DOHH2 (cell line): Measurements from ENCODE around the gene ZNF865.

Source experiments
- EZH2phosphoT487 ChIP-seq: fragments of 200-600 bp; sonication (generic); IDR thresholded peaks from 2 replicates; pipeline ENCODE4 v1.6.1; 2017; ENCODE audit warnings: borderline replicate concordance, mild to moderate bottlenecking, antibody characterized with exemption, low read length, moderate library complexity, mixed read lengths
- TF ChIP-seq, protein P1 (sequence below): fragments of 200-600 bp; sonication (generic); IDR thresholded peaks from one replicate; pipeline ENCODE4 v1.5.1; 2014; ENCODE audit warnings: antibody characterized with exemption, mild to moderate bottlenecking, low read depth, low read length; ENCODE audit not compliant: poor library complexity, severe bottlenecking

DNA sequence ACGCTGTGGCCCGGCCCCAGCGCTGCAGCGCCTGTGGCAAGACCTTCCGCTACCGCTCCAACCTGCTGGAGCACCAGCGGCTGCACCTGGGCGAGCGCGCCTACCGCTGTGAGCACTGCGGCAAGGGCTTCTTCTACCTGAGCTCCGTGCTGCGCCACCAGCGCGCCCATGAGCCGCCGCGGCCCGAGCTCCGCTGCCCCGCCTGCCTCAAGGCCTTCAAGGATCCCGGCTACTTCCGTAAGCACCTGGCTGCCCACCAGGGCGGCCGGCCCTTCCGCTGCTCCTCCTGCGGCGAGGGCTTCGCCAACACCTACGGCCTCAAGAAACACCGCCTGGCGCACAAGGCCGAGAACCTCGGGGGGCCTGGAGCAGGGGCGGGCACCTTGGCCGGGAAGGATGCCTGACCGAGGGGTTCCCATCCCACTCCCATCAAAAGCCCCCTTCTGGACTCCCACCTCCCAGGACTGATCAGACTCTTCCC is 11.0 kb downstream of the ZNF865 start:
- TF ChIP-seq, protein P1, sequence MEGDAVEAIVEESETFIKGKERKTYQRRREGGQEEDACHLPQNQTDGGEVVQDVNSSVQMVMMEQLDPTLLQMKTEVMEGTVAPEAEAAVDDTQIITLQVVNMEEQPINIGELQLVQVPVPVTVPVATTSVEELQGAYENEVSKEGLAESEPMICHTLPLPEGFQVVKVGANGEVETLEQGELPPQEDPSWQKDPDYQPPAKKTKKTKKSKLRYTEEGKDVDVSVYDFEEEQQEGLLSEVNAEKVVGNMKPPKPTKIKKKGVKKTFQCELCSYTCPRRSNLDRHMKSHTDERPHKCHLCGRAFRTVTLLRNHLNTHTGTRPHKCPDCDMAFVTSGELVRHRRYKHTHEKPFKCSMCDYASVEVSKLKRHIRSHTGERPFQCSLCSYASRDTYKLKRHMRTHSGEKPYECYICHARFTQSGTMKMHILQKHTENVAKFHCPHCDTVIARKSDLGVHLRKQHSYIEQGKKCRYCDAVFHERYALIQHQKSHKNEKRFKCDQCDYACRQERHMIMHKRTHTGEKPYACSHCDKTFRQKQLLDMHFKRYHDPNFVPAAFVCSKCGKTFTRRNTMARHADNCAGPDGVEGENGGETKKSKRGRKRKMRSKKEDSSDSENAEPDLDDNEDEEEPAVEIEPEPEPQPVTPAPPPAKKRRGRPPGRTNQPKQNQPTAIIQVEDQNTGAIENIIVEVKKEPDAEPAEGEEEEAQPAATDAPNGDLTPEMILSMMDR = no peak
- no peak for TF ChIP-seq EZH2phosphoT487
